Brain pericyte (primary cell): Measurements from ENCODE around the gene GOLGA8M.
"Not testable (repeated sequence)": the region's sequence is repeated elsewhere in the genome, so short reads cannot be mapped to it uniquely, and the experiment has no call there.

Source experiments
- DNase-seq: peaks from one replicate; pipeline ENCODE4 v3.0.0-alpha.2; 2012; ENCODE audit warnings: low read depth, low spot score

Gene GOLGA8M

DNA sequence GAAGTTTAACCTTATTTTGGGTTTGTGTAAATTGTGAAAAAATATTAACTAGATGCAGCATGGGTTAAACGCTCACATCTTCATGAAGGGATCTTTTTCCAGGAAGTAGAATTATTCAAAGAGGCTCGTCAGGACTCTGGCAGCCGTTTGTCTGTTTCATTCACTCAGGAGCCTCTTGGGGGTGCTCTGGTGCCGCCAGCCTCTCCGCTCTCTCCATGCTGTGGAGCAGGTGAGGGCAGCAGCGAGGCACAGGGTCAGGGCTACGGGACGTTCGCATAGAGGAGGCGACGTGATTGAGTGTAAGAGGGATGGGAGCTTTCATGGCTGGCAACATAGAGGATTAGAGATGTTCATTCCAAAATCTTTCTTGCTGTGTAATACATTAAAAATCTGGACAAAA is 48.5 kb downstream of the GOLGA8M start:
- DNase-seq = not testable (repeated sequence)

DNA sequence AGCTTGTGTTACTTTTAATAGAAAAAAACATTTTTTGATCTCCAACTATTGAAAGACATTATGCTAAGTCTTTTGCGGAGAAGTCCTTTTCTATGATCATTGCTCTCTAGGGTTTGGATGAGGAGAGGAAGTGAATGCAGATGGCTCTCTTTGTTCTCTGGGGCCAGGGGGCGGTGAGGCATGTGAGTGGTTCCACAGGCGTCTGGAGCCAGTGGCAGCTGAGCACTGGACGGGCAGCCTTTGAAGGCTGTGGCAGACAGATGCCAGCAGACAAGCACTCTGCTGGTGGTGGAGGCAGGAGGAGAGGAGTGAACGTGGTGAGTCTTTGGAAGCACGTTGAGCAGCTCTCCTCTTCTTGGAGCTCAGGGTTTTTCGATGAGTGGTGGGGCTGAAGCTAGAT is 51.5 kb downstream of the GOLGA8M start:
- not testable (repeated sequence) for DNase-seq

DNA sequence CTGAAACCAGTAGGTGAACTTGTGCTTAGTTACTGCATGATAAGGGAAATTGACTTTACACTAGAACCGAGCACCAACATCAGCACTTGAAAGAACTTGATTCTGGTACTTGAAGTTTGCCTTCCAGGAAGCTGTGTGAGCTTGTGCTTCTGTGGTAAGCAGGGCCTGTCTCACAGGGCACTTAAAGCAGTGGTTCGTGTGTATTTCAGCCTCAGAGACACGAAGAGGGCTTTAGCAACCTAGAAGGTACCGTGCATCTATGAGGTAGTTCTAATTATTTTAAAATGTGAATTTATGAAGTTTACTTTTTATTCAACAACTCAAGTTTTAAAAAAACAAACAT is 56.2 kb downstream of the GOLGA8M start:
- DNase-seq = not testable (repeated sequence)

DNA sequence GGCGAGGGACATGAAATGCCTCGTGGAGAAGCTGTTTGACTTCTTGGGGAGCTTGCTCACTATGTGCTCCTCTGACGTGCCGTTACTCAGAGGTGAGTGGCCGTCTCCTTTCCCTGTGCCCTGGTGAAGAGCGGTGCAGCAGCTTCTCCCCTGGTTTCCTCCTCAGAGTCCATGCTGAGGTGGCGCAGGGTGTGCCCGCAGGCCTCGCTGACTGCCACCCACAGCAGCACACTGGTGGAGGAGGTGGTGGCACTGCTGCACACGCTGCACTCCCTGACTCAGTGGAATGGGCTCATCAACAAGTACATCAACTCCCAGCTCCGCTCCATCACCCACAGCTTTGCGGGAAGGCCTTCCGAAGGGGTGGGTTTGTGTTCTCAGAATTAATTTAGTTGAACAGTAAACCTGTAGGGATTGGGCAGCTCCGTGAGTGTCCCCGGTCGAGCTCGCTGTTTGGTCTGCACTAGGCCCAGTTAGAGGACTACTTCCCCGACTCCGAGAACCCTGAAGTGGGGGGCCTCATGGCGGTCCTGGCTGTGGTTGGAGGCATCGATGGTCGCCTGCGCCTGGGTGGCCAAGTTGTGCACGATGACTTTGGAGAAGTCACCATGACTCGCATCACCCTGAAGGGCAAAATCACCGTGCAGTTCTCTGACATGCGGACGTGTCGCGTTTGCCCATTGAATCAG is 56.7 kb downstream of the GOLGA8M start:
- DNase-seq = not testable (repeated sequence)

DNA sequence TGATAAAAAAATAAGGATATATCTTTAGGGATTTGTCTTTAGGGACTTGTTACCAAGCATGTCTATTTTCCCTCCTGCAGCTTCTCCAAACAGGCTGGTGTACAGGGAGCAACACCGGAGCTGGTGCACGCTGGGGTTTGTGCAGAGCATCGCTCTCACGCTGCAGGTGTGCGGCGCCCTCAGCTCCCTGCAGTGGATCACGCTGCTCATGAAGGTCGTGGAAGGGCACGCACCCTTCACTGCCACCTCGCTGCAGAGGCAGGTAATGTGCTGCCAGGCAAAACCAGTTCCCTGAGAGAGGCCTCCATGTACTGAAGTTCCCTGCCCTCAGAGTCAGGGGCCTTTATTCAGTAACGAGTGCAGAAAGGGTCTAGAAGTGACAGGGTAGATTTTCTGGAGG is 58.0 kb downstream of the GOLGA8M start:
- DNase-seq = not testable (repeated sequence)

DNA sequence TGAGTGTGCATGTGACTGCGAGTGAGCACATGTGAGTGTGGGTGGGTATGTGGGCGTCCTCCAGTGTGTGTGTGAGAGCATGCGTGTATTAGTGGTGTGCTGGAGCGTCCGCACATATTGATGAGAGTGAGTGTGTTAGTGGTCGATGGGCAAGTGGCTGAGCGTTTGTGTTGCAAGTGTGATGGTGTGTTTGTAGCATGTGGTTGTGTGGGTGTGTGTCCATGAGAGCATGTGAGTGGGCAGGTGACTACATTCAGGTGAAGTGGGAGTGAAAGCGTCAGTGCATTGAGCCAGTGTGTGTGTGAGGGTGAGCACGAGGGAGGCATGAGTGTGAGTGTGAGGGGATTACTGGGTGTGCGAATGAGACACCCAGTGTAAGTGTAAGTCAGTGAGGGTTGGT is 59.7 kb downstream of the GOLGA8M start:
- not testable (repeated sequence) for DNase-seq
